NCI-H2029 treated with DMSO at 0.1 percent for 48 hours (cell line): ENCODE results near the gene CD48.

Experiments
- DNase-seq: peaks from one replicate; lab custom pipeline; 2025; lab: John Stamatoyannopoulos, UW

CD48 gene

DNA sequence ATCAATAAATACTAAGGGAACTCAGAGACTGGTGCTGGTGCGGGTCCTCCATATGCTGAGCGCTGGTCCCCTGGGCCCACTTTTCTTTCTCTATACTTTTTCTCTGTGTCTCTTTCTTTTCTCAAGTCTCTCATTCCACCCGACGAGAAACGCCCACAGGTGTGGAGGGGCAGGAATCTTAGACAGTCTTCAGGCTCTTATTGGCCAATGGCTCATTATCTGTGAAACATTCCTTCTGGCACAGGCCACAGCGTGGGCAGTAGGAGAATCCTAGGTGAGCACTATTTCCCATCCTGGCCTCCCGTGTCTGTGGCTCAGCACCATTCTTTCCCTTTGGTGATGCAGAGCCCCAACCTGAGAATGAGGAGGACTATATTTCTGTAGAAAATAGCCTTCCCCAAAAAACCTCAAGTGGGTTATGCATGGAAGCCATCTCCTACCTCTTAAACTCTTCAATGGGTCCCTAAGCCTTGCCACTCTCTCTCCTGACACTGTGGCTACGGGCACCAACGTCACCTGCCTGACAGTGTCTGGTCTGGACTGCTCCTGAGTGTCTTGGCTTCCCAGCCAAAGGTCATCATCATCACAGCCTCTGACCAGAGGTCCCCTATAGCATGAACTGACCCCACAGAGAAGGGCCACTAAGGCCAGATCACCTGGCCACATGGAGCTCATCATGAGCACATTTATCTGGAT is 58.5 kb downstream of the CD48 start:
- DNase-seq: no peak

DNA sequence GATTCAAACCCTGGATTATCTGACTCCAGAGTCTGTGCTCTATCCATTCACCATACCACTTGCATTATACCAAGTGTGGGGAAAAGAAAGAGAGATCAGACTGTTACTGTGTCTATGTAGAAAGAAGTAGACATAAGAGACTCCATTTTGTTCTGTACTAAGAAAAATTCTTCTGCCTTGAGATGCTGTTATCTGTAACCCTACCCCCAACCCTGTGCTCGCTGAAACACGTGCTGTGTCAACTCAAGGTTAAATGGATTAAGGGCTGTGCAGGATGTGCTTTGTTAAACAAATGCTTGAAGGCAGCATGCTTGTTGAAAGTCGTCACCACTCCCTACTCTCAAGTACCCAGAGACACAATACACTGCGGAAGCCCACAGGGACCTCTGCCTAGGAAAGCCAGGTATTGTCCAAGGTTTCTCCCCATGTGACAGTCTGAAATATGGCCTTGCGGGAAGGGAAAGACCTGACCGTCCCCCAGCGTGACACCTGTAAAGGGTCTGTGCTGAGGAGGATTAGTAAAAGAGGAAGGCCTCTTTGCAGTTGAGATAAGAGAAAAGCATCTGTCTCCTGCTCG is 59.5 kb downstream of the CD48 start:
- peak; percentile 31 for DNase-seq

DNA sequence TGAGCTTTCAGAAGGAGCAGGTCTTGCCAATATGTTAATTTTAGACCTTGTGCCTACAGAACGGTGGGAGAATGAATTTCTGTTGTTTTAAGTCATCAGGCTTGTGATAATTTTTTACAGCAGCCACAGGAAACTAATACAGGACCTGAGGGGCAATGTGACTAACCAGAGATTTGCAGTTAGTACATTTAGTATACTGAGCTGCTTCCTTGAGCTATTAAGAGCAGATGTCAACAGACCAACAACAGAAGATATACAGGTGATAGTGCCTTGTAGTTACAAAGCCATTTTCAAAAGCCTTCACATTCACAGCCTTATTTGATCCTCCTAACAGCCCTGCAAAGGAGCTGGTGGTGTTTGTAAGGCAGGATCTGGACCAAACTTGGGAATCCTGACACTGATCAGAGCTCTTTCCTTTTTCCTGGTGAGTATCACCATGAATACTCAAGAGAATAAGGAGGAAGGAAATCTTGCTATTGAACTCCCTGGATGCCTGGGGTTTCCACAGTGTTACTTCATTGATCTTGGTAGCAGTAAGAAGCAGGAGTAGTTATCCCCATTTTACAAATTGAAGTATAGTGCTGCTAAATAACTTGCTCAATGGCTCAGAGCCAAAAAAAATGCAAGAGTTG is 60.1 kb downstream of the CD48 start:
- DNase-seq: no peak

DNA sequence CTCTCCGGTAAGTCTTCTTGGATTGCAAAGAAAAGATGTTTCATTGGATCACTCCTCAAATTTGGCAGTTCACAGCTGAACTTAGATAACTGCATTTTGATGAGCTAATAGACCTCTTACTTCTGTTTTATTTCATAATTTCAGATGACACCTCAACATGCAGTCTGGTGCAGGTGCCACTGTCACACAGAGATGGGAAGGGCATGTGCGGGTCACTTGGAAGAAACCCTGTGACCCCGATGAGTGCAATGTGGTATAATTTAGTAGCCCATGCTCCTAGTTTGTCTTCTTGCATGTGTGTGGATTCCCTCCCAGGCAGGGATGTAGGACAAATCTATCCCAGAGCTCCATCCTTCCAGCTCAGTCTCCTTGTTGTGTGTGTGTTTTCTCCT is 64.3 kb downstream of the CD48 start:
- no peak for DNase-seq

DNA sequence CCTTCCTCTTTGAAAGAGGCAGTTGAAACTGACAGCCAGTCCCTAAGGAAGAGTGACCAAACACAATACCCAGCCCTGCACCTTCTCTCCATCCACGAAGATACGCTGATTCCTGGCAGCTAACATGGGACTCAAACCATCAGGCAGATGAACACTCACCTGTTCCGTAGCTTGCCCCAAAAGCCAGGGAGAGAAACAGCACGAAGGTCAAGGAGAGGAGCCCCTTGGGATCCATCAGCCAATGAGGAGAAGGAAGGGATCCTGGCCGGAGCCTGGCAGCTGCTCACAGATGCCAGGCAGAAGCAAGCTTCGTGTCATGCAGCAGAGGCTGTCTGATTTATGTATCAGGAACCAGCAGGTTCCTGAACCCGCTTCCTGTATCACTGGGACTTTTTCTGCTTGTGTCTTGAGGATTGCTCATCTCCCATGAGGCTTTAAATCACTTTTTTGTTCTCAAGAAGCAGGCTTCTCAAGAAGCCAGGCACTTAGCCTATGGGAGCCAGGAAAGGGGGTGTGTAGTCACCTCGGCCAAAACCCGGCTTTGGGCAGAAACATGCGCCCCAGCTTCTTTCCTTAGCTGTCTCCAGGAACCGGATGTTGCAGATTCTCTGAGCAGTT is 64.8 kb downstream of the CD48 start, which contains the start of gene SLAMF1:
Gene SLAMF1 (minus strand): TSS at position 334 of the 618 bp plus-strand sequence. CDS start 99 bp downstream, at position 235.
- no peak for DNase-seq

DNA sequence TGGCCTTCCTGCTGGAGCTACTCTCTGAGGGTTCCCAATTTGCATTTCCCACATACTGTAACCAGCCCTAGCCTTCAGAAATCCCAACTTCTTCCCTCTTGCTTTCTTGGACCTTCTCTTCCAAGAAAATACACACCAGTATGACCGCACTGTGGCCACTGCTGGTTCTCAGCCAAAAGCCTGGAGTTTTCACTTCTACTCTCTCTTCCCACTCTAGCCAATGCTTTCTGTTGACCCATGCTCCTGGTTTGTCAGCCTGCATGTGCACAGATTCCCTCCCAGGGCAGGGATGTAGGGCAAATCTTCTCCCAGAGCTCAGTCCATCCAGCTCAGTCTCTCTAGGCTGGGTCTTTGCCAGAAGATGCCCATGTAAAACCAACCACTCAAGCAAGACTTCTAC is 65.4 kb downstream of the CD48 start:
- DNase-seq: no peak

DNA sequence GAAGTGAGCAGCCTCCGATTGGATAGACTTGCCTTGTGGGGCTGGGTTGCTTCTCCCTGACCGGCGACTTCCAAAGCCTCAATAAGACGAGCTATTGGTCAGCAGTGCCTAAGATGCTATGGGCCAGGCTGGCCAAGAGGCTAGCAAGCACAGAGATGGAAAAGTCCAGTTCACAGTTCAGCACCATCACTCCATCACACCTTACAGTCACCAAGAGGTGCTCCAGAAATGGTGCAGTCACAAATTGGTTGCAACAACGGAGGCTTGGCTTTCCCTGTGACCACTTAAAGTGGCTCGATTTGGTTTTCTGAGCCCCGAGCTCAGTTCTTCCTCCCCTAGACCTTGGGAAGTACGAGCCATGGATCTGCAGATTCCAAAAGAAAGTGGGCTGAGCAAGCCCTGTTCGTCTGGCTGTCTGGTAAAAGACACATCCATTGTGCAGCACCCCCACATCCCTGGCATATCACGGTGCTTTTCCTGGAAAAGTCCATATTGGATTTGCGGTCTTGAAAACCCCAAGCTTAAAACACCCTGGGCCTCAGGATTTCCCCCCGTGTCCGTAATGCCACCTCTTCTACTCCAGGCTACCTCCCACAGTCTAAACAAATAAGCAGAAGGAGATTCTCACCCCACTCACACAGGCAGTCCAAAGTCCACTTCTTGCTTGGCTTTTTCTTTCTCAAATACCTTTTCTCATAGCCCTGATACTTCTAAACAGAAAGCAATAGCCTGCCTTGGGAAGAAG is 66.1 kb downstream of the CD48 start:
- no peak for DNase-seq

DNA sequence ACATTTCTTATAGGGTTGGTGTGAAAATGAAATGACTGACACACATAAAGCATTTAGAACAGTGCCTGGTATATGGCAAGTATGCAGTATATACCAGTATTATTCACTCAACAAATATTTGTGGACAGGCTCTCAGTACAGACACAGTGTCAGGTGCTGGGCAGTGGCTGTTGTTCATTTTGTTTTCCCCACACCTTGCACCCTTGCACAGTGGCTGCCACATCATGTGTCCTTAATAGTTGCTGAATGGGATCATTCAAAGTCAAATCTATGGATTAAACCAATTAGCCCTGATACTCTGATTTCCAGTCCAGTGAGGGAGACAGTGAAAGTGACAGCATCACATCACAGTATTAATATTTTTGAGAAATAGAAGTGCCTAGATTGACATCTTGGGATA is 67.2 kb downstream of the CD48 start:
- DNase-seq: no peak

DNA sequence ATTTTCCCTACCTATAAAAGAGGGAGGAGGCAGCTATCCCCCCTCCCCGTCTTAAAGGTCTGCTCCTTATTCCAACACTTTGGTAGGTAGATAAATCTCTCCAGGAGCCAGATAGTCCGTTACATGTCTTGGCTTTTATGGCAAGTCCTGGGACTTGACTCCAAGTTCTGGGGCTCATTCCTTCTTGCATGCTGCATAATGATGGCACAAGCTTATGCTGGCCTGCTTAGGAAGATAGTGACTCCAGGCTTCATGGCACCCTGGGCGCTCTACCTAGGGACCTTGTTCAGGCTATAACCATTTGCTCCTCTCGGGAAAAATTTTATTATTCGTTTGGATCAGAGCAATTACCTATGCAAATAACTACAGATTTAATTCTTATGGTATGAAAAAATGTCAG is 68.5 kb downstream of the CD48 start:
- DNase-seq: no peak

DNA sequence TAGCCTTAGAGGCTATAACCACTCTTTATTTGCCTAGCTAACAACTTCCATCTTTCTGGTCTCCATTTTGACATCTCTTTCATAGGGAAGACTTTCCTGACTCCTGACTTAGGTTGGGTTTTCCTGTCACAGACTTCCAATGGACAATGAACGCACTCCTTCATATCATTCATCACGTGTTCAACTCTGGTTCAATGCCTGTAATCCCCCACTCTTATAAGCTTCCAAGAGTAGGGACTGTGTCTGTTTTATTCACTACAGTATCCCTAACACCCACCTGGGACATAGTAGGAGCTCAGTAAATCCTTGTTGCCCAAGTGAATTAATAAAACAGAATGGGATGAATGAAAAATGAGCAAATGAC is 69.4 kb downstream of the CD48 start:
- DNase-seq: no peak

DNA sequence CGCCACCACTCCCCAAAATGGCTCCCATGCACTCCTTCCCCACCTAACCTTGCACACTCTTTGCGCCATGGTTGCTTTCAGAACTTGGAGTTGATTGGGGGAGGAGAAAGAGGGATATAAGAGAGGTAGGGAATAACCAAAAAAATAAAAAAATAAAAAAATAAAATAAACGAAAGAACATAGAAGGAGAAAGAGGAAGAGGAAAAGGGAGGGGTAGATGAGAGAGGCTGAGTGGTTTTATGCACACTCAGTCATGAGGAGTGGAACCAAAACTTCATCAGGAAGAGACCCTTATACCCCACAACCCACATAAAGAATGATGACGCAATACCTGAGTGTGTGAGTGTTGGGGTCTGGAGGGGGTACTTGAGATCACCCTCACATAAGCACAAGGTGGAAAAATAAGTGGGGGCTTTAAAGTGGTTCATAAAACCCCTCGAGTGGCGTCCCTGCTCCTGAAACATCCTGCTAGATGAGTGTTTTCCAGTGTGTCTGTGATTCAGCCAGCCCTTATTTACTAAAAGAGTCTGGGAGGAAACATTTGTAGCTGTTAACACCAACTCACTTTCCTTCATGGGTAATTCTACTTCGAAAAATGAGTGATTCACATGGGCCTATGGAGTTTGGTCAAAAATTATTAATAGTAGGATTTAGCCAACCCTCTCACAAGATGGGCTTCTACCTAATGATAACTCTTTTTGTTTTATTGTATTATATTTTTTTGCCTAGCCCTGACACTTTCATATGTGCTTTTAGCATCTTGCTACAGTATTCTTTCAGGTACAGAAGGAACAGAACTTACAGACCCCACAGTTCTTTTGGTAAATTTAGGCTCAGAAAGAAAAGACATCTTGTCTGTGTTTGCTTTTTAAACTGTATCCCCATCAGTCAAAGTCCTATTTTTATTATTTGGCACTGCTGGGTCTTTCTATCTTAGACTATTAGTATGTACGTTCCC is 70.0 kb downstream of the CD48 start:
- no peak for DNase-seq

DNA sequence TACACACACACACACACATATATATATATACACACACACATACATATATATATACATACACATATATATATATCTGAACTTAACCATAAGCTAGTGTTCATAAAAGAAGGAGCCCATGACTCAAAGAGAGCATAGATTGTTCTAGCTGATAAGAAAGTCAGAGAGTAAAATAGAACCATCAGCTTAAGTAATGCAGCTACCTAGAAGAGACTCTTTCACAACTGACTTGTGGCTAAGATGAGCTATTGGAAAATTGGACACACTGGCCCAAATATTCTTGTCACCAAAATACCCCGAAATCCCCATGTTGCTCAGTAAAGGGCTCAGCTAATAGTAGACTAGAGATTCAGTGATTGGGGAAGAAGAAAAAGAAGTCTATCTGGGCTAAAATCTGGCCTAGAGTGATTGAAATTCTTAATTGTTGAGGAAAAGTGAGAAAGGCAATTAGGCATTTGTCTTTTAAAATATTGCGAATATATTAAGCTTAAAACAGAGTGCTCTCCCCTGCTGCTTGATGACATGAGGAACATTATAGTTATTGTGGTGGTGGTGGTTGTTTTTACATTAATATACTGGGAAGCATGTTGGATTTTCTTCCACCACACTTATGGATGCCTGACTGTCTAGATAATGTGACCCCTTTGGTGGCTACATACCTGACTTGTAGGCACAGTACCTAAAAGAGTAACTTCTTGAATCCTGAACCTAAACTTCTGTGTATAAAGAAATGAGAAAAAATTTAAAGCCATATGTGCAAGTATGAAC is 71.1 kb downstream of the CD48 start:
- DNase-seq: no peak

DNA sequence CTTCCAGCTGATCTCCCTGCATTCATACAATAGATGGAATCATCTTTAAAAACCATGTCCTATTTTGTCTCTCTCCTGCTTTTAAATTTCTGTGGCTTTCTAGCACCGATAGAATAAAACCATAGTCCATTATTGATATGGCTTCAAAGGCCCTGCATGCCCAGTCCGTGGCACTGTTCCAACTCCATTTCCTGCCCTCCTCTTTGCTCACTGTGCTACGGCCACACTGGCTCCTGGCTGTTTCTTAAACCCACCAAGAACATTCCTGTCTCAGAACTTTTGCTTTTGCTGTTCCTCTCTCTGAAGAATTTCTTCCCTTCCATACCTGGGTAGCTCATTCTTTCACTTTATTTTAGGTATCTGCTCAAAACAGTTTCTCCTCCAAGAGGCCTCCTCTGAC is 72.0 kb downstream of the CD48 start:
- no peak for DNase-seq

DNA sequence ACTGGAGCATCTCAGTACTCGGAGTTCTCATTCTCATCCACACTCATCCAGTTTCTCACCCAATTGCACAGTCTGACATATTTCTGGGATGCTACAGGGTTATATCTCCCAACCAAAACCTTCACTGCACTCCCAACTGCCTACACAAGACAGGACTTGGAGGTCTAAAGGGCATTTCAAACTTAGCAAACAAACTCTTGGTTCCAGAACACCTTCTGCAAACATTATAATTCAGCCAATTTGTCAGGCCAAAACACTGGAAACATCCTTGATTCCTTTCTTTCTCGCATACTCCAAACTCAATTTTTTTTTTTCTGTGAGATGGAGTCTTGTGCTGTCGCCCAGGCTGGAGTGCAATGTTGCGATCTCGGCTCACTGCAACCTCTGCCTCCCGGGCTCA is 72.7 kb downstream of the CD48 start:
- no peak for DNase-seq

DNA sequence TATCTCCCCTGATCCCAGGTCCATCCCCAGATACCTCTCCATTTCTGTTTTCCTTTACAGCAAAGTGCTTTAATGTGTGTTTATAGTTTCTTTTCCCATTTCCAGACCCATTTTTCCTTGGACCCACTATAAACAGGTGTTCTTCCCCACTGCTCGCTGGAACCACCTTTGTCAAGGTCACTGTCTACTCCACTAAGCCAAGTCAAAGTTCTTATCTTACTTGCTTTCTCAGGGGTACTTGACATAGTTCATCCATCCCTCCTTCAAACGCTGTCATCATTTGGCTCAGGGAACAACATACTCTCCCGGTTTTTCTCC is 73.1 kb downstream of the CD48 start:
- no peak for DNase-seq

DNA sequence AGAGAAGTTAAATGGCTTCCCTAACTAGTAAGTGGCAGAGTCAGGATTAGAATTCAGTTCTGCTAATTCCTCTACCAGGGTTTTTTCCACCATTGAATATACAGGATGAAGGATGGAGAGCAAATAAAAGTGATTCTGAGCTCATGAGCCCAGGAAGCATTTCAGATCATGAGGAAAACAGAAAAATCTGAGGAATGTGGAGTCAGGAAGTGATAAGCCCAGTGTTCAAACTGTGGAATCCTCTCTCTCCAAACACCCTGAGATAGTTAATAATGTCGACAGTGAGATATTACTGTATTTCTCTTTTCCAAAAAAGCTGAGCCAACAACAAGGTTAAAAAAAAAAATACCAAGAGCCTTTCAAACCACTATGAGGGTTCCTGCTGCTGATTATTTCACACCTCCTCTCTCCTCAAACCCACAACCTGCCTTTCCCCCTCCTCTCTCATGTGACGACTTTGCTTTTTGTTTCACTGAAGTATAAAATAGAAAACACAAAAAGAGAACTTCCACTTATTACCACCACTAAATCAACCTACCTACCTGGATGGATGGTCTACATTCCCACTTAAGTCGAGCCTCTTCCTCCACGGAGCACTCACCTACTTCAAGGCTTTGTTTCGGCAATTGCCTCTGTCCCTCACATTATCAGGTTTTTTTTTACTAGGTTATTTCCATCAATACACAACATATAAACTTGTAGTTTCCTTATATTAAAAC is 73.6 kb downstream of the CD48 start:
- DNase-seq: no peak

DNA sequence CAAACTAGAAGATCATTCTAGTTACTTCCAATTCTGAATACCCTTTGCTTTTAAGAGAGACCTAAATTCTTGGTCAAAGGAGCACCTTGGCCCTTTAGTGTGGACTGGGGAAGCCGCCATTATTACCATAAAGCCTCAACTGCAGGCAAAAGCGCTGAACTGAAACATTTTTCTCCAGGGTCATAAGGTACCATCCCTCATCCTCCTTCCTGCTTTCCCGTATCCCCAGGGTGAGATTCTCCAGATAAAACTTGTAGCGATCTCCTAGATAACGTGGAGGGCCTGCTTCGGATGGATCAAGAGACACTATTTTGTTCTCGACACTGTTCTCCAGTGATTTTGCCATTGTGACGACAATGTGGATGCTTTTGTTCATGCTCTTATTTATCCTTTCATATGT is 74.6 kb downstream of the CD48 start:
- DNase-seq: no peak

DNA sequence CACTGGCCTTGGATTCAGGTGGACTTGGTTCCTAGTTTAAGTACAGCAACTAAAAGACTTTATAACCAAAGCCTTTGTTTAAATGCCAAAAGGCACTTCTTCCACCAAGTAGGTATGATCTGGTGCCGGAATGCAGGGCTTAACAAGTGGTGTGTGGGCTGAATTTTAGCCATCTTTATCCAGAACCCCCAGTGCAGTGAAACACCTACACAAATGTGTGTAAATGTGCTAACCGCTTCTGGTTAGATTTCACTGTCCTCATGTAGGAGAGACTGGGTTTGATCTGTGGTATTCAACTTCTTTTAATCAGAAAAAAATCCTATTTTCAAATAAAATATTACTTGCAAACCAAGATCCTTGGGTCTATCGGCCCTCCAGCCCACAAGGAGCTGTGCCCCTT is 75.1 kb downstream of the CD48 start:
- DNase-seq: no peak

DNA sequence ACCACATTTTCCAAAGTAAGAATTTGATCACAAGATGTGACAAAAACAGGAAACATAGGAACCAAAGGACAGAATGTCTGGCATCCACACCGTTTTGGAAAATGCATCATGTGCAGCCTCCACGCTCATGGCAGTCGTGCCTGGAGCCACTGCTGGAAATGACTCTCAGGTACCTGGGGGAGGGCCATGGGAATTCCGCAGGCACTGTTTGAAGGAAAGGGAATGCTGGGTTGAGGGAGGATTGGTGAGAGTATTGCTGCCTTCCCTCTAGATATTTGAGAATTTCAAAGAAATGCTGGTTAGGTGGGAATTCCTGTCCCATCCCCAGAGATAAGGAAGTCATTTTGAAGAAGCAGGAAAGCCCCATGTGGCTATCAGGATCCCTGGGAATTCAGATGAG is 75.5 kb downstream of the CD48 start:
- no peak for DNase-seq
